ENCODE measurements around the gene CPA4.

DNA sequence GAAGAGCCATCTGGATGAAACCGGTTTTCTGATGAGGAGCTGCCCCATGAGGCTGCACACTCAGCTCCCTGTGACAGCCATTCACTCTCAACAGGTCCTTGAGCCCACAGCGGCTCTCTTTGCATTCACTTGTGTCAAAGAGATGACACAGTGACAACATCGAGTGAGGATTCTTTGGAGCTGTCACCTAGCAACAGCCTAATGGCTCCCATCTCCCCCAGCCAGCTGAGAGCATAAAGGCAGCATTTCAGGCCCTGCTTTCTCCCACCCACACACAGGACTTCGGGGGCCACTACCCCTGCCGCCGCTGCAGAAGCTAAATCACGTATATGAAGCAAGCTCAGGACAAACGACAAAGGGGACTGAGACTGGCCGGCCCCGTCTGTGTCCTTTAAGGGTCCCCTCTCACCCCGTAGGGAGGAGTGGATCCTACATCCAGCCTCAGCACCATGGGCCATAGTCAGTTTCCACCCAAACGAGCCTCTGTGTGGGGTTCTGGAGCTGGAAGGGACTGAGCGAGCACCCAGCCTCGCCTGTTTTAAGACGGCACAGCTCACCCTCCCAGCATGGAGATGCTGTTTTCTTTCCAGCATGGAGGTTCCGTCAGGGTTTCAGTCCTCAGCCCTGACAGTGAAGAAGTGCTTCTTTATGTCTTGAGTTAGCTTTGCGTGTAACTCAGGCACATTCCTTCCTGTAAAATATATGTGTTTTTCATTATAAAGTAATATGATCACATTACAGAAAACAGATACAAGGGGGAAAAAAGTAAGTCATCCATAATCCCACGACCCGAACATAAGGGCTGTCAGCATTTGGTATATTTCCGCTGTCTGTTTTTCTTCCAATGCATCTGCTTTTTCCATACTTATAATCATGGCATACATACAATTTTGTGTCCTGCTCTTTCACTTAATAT is 4.9 kb downstream of the CPA4 start:
- TF ChIP-seq, protein P1, sequence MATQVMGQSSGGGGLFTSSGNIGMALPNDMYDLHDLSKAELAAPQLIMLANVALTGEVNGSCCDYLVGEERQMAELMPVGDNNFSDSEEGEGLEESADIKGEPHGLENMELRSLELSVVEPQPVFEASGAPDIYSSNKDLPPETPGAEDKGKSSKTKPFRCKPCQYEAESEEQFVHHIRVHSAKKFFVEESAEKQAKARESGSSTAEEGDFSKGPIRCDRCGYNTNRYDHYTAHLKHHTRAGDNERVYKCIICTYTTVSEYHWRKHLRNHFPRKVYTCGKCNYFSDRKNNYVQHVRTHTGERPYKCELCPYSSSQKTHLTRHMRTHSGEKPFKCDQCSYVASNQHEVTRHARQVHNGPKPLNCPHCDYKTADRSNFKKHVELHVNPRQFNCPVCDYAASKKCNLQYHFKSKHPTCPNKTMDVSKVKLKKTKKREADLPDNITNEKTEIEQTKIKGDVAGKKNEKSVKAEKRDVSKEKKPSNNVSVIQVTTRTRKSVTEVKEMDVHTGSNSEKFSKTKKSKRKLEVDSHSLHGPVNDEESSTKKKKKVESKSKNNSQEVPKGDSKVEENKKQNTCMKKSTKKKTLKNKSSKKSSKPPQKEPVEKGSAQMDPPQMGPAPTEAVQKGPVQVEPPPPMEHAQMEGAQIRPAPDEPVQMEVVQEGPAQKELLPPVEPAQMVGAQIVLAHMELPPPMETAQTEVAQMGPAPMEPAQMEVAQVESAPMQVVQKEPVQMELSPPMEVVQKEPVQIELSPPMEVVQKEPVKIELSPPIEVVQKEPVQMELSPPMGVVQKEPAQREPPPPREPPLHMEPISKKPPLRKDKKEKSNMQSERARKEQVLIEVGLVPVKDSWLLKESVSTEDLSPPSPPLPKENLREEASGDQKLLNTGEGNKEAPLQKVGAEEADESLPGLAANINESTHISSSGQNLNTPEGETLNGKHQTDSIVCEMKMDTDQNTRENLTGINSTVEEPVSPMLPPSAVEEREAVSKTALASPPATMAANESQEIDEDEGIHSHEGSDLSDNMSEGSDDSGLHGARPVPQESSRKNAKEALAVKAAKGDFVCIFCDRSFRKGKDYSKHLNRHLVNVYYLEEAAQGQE (IDR thresholded peaks at IDR 0.05) = no peak
- no peak for TF ChIP-seq CTCF (IDR thresholded peaks at IDR 0.05; ENCODE audit: low read depth, low read length, missing input control)
- TF ChIP-seq MAX (IDR thresholded peaks at IDR 0.05) = no peak

Data from liver (tissue), 2 donors.